GM19193 (cell line): Measurements from ENCODE around the gene STOML1.

ENCODE experiments used
- POLR2A ChIP-seq: IDR thresholded peaks from 4 replicates; pipeline ENCODE4 v1.6.1; 2011; ENCODE audit not compliant: insufficient read depth, insufficient read length; ENCODE audit errors: extremely low read depth

STOML1 gene

GRCh38 chr15:73985101-73985873 is 6.8 kb downstream of the STOML1 start:
- no peak for TF ChIP-seq POLR2A

GRCh38 chr15:73984208-73984979 is 7.7 kb downstream of the STOML1 start:
- no peak for TF ChIP-seq POLR2A

- TF ChIP-seq POLR2A: no peak
Measured at GRCh38 chr15:73983773-73984172, 8.3 kb downstream of the STOML1 start.

GRCh38 chr15:73983211-73983727 is 8.8 kb downstream of the STOML1 start:
- no peak for TF ChIP-seq POLR2A

GRCh38 chr15:73982222-73982962 is 9.7 kb downstream of the STOML1 start:
- peak; percentile 15 for TF ChIP-seq POLR2A

- no peak for TF ChIP-seq POLR2A
Measured at GRCh38 chr15:73981761-73982221, 10.3 kb downstream of the STOML1 start.

GRCh38 chr15:73979636-73980035 is 12.5 kb downstream of the STOML1 start:
- TF ChIP-seq POLR2A: no peak

- TF ChIP-seq POLR2A: no peak
Measured at GRCh38 chr15:73978896-73979295, 13.2 kb downstream of the STOML1 start.

- TF ChIP-seq POLR2A: no peak
Measured at GRCh38 chr15:73972984-73973682, 19.0 kb downstream of the STOML1 start.

- no peak for TF ChIP-seq POLR2A
Measured at GRCh38 chr15:73969151-73969759, 22.8 kb downstream of the STOML1 start.

- TF ChIP-seq POLR2A: no peak
Measured at GRCh38 chr15:73968461-73968860, 23.6 kb downstream of the STOML1 start.

- TF ChIP-seq POLR2A: no peak
Measured at GRCh38 chr15:73965758-73966113, 26.4 kb downstream of the STOML1 start.

- TF ChIP-seq POLR2A: no peak
Measured at GRCh38 chr15:73965094-73965757, 26.9 kb downstream of the STOML1 start.

GRCh38 chr15:73964736-73965093 is 27.4 kb downstream of the STOML1 start:
- TF ChIP-seq POLR2A: no peak
